Hepatocyte (in vitro differentiated cells): ENCODE data around the gene MYO5A.

Experiments used
- EZH2phosphoT487 ChIP-seq: fragments of 200-600 bp; sonication (generic); IDR thresholded peaks from one replicate; pipeline ENCODE4 v1.6.1; 2018; ENCODE audit warnings: antibody characterized with exemption, mild to moderate bottlenecking, low read depth, moderate library complexity; ENCODE audit not compliant: unreplicated experiment, severe bottlenecking
- TF ChIP-seq, protein P1 (sequence below): fragments of 200-600 bp; sonication (generic); IDR thresholded peaks from 2 replicates; pipeline ENCODE4 v1.5.1; 2016; ENCODE audit warnings: antibody characterized with exemption, mild to moderate bottlenecking; ENCODE audit not compliant: poor library complexity

DNA sequence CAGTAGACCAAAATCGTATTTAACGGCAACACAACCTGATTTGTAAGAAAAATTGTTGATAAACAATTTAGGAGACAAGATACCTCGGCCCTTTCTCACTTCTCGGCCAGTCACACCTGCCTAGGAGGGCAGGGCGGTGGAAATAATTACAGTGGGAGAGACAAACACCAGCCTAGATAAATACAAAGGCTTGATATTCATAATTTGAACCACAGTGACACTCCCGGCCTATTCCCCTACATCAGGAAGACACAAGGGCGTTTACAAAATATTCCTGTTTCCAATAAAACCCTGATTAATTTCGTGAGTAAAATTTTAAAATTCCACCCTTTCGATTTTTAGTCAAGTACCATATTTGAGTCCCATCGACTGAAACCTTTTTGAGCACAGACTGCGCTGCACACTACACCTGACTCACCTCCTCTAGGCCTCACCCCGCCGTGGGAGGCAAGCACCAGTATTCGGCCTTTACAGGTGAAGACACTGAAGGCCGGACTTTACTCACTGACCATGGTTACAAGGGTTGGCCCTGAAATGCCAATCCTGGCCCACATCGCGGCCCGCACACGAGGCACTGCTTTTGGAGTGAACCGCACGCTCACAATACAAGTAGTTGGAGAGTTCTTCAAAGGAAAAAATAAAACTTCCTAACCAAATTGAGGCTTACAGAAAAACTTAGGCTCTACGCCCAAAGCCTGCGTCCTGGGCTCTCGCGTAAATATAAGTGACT lies 39.4 kb upstream of the MYO5A start:
- TF ChIP-seq, protein P1, sequence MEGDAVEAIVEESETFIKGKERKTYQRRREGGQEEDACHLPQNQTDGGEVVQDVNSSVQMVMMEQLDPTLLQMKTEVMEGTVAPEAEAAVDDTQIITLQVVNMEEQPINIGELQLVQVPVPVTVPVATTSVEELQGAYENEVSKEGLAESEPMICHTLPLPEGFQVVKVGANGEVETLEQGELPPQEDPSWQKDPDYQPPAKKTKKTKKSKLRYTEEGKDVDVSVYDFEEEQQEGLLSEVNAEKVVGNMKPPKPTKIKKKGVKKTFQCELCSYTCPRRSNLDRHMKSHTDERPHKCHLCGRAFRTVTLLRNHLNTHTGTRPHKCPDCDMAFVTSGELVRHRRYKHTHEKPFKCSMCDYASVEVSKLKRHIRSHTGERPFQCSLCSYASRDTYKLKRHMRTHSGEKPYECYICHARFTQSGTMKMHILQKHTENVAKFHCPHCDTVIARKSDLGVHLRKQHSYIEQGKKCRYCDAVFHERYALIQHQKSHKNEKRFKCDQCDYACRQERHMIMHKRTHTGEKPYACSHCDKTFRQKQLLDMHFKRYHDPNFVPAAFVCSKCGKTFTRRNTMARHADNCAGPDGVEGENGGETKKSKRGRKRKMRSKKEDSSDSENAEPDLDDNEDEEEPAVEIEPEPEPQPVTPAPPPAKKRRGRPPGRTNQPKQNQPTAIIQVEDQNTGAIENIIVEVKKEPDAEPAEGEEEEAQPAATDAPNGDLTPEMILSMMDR, result no peak
- TF ChIP-seq EZH2phosphoT487, result no peak
